ENCODE results near the gene HAPSTR1. TPM values are rescaled to one million over a fixed set of nuclear protein-coding genes. Genes with fewer than 3 reads are reported as not detected.

HAPSTR1 gene
- total RNA-seq, 6 experiments from 2014 or later, result 65.0 to 77.4 (median 72.0) TPM

DNA sequence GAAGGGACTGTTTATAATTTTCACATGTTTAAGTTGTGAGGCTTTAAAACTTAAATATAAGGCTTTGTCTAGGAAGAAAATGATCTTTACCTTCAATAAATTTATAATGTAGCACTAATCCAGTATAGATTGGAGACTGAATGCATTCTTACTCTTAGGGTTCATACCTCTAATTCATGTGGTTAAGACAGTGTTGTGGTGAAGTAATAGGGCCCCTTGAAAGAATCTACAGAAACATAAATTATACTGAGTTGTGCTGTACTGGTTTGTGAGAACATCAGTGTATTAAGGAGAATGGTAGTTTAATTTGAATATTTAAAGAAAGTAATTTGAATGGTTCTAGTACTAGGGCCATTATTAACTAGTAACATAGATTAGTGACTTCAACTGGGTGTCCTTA is 13.7 kb downstream of the HAPSTR1 start:
- DNase-seq, result no peak
- TF ChIP-seq, protein P1, sequence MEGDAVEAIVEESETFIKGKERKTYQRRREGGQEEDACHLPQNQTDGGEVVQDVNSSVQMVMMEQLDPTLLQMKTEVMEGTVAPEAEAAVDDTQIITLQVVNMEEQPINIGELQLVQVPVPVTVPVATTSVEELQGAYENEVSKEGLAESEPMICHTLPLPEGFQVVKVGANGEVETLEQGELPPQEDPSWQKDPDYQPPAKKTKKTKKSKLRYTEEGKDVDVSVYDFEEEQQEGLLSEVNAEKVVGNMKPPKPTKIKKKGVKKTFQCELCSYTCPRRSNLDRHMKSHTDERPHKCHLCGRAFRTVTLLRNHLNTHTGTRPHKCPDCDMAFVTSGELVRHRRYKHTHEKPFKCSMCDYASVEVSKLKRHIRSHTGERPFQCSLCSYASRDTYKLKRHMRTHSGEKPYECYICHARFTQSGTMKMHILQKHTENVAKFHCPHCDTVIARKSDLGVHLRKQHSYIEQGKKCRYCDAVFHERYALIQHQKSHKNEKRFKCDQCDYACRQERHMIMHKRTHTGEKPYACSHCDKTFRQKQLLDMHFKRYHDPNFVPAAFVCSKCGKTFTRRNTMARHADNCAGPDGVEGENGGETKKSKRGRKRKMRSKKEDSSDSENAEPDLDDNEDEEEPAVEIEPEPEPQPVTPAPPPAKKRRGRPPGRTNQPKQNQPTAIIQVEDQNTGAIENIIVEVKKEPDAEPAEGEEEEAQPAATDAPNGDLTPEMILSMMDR (IDR thresholded peaks at IDR 0.05), result no peak
- peaks cover 69% of the 10 kb centered on the region for H3K36me3 Mint-ChIP-seq (ENCODE audit: low read depth)
- no peaks in the 10 kb centered on the region for H3K9me3 Mint-ChIP-seq
- peak overlapping the region; percentile 47; the same call in 1 of the 2 replicates for H3K4me3 Mint-ChIP-seq
- H3K4me1 Mint-ChIP-seq (ENCODE audit: low read depth), result peaks cover 90% of the 10 kb centered on the region
- peaks cover 3% of the 10 kb centered on the region for H3K27me3 Mint-ChIP-seq (ENCODE audit: insufficient read depth)
- peak overlapping the region; percentile 62 for H3K27ac Mint-ChIP-seq

DNA sequence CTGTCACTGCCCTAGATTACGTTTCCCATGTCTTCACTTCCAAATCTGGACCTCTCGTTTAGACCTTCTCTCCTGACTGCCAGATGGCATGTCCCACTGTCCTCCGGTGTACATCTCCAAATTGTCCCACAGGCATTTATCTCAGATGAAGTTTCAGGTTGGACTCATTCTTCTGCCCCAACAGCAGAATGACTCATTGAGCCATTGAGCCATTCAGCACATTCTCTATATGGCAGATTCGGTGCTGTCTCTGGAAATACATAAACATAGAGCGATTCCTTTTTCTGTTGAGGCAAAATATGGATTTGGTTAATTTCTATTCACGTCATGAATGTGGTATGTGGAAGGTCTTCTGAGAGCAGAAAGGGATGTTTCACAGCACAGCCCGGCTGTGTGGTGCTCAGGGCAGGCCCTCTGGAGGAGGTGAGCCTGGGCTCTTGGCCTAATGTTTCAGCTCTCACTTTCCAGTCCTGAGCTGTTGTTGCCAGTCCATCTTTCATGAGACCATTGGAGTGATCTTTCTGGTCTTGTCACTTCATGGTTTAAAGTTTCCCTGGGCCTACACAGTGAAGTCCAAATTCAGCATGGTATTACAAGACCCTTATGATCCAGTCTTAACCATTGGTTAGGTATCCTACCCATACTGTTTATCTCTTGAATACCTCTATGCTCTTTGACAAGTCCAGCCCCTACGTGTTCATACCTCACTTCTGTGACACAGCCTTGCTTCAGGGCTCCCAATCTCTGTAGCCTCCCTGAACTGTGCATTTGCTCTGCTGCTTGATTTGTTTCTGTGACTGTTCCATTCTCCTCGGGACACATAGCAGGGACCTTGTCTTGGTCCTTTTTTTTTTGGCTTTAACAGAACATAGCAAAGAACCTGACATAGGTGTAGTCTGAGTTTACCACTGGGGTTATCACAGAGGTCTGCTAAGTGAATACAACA is 15.9 kb downstream of the HAPSTR1 start:
- TF ChIP-seq, protein P1 (IDR thresholded peaks at IDR 0.05), result no peak
- peak overlapping the region; percentile 76 for H3K27ac Mint-ChIP-seq
- H3K4me3 Mint-ChIP-seq, result peak overlapping the region; percentile 60
- DNase-seq, result peak; percentile 49
- peaks cover 61% of the 10 kb centered on the region for H3K36me3 Mint-ChIP-seq (ENCODE audit: low read depth)
- peaks cover 90% of the 10 kb centered on the region for H3K4me1 Mint-ChIP-seq (ENCODE audit: low read depth)
- no peaks in the 10 kb centered on the region for H3K9me3 Mint-ChIP-seq
- peaks cover 3% of the 10 kb centered on the region for H3K27me3 Mint-ChIP-seq (ENCODE audit: insufficient read depth)

DNA sequence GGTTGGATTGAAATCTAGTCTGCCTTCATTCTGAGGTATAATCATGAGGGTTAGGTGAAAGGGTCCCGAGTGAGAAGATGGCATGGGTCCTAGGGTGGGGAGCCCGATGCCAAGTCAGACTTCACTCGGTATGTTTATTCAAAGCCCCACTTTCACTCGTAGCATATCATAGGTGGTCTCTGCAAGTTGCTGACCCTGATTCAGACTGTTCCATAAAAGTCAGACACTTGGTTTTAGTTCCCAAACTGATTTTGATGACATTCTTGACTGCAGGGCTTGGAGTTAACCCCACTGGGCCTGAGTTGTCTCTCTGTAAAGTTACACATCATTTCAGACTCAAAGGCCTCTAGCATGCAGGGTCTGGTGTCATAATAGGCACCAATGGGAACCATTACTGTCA is 17.8 kb downstream of the HAPSTR1 start:
- H3K9me3 Mint-ChIP-seq, result no peaks in the 10 kb centered on the region
- peak overlapping the region; percentile 86 for H3K27ac Mint-ChIP-seq
- peak overlapping the region; percentile 75 for H3K4me3 Mint-ChIP-seq
- peaks cover 59% of the 10 kb centered on the region for H3K36me3 Mint-ChIP-seq (ENCODE audit: low read depth)
- peaks cover 92% of the 10 kb centered on the region for H3K4me1 Mint-ChIP-seq (ENCODE audit: low read depth)
- DNase-seq, result no peak
- TF ChIP-seq, protein P1 (IDR thresholded peaks at IDR 0.05), result no peak
- peaks cover 6% of the 10 kb centered on the region for H3K27me3 Mint-ChIP-seq (ENCODE audit: insufficient read depth)

DNA sequence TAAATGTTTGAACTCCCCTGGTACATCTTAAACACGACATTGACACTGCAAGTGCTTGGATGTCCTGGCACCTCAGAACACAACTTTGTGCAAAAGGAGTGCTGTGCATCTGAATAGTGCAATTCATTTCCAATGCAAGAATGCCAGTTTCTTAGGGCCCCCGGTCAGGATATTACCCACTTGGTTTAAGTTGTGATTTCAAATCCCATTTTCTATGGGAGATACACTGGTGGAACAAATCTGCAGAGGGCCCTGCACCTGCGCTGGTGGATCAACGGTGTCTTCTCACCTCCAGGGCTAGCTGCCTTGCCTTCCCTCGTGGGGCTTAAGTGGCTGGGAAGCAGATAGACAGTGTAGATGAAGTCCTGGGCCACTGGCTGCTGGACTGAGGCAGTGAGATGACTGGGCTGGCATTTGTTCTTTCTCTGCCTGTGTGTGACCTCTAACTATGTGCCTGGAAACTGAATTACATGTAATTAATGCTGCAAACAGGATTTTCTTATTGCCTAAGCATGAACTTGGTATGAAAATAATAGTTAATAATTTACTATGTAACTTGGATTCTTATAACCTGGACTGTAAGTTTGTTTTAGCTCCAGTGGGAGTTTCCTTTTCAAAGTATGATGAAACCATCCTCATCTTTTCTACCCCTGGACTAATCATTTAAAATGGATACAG is 20.9 kb downstream of the HAPSTR1 start:
- Mint-ChIP-seq H3K36me3 (ENCODE audit: low read depth) (peaks cover 65% of the 10 kb centered on the region), H3K27me3 (ENCODE audit: insufficient read depth) (peaks cover 7% of the 10 kb centered on the region), H3K4me1 (ENCODE audit: low read depth) (peaks cover 96% of the 10 kb centered on the region), H3K9me3 (no peaks in the 10 kb centered on the region), H3K4me3 (no peak overlapping the region), H3K27ac (peak overlapping the region; percentile 63; the same call in 1 of the 2 replicates)
- no peak for DNase-seq
- TF ChIP-seq, protein P1 (IDR thresholded peaks at IDR 0.05), result no peak

DNA sequence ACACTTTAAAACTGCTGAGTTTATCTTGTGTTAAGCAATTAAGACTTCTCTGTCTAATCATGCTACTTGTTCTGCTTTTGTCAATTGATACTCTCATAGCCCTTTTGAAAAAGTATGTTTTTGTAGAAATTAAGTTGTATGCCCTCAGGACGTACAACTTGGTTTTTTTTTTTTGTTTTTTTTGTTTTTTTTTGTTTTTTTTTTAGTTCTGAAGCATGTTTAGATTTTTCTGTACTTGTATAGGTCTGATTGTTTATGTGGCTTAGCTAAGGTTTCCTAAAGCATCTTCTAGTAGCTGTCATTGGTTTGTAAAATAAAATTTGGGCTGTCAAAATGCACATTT is 21.4 kb downstream of the HAPSTR1 start:
- TF ChIP-seq, protein P1 (IDR thresholded peaks at IDR 0.05), result no peak
- Mint-ChIP-seq H3K4me1 (ENCODE audit: low read depth) (peaks cover 96% of the 10 kb centered on the region), H3K4me3 (0 out of 2 replicates have a peak overlapping the region, but pooled peaks have one; percentile 28), H3K36me3 (ENCODE audit: low read depth) (peaks cover 66% of the 10 kb centered on the region), H3K9me3 (no peaks in the 10 kb centered on the region), H3K27me3 (ENCODE audit: insufficient read depth) (peaks cover 7% of the 10 kb centered on the region), H3K27ac (peak overlapping the region; percentile 63)
- DNase-seq, result no peak

All from HFFc6 (cell line).